Measurements from ENCODE around the gene BEST3.

- TF ChIP-seq, protein P1, sequence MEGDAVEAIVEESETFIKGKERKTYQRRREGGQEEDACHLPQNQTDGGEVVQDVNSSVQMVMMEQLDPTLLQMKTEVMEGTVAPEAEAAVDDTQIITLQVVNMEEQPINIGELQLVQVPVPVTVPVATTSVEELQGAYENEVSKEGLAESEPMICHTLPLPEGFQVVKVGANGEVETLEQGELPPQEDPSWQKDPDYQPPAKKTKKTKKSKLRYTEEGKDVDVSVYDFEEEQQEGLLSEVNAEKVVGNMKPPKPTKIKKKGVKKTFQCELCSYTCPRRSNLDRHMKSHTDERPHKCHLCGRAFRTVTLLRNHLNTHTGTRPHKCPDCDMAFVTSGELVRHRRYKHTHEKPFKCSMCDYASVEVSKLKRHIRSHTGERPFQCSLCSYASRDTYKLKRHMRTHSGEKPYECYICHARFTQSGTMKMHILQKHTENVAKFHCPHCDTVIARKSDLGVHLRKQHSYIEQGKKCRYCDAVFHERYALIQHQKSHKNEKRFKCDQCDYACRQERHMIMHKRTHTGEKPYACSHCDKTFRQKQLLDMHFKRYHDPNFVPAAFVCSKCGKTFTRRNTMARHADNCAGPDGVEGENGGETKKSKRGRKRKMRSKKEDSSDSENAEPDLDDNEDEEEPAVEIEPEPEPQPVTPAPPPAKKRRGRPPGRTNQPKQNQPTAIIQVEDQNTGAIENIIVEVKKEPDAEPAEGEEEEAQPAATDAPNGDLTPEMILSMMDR (IDR thresholded peaks at IDR 0.05) = no peak
- no peak for TF ChIP-seq ZFX (IDR thresholded peaks at IDR 0.05; ENCODE audit: borderline replicate concordance)
Observed at GRCh38 chr12:69726922-69727321, 27.8 kb upstream of the BEST3 start.

All from 22Rv1 (cell line).